GM19328 (cell line): ENCODE results near the gene SHISA9.

ENCODE experiments used
- ATAC-seq: cut with Tn5 transposase; IDR thresholded peaks from one replicate; pipeline ENCODE4 v1.9.1; 2021; ENCODE audit warnings: mild to moderate bottlenecking, moderate library complexity; ENCODE audit not compliant: unreplicated experiment

SHISA9 gene

DNA sequence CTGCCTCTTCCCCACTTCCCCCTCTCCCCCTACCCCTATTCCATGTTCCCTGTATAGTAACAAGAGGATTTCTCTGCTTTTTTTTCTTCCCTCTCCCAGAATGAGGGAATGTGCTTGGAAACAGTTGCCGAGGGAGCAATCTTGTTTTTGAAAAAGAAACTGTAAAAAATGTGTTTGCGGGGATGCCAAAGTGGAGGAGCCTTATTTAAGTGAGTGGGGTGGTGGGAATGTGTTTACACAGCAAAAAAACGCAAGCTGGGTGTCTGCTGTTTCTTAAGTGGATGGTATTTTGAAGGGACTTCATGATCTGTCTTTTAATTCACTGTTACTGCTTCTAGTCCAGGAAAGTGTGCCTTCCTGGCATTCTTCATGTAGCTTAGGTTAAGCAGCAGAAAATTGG lies 254.4 kb downstream of the SHISA9 start:
- no peak for ATAC-seq

DNA sequence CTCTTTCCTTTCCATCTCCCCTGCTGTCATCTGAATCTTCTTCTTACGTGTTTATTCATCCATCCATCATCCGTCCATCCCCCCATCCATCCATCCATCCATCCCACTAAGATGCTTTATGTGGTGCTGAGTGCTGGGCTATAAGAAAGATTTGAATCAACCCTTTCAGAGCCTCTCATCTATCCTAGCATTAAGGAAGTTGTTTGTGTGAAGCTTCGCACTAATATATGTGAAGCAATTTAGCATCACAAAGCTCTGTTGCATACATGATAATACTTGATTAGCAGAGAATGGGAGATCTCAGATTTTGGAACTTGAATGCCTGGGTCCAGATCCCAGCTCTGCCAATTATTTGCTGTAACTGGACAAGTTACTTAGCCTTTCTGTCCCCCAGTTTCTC lies 255.7 kb downstream of the SHISA9 start:
- no peak for ATAC-seq

DNA sequence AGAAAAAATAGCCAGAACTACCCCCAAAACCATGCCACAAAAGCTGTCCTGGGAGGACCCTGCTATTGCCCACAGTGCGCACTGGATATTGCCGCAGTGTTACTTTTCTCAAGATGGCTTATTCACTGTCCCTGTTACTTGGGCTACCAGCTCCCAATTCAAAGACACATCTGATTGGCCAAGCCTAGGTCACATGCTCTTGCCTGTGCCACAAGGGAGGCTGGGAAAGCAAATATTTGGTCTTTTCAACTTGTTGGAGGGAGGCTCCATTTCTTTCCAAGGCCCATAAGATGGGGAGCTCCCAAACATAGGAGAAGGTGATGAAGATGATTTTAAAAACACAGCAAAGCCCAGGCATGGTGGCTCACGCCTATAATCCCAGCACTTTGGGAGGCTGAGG lies 257.0 kb downstream of the SHISA9 start:
- ATAC-seq = no peak

DNA sequence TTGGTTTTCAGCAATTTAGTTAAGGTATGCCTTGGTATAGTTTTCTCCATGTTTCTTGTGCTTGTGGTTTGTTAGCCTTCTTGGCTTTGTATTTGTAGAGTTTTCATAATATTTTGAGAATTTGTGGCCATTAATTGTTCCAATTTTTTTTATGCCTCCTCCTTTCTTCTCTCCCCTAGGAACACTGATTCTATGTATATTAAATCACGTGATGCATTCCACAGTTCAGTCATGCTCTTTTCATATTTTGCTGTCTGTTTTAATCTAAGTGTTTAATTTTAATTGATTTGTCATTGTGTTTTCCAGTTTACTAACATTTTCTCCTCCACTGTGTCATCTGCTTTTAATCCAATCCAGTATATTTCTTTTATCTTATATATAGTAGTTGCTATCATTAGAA lies 263.6 kb downstream of the SHISA9 start:
- ATAC-seq = no peak

DNA sequence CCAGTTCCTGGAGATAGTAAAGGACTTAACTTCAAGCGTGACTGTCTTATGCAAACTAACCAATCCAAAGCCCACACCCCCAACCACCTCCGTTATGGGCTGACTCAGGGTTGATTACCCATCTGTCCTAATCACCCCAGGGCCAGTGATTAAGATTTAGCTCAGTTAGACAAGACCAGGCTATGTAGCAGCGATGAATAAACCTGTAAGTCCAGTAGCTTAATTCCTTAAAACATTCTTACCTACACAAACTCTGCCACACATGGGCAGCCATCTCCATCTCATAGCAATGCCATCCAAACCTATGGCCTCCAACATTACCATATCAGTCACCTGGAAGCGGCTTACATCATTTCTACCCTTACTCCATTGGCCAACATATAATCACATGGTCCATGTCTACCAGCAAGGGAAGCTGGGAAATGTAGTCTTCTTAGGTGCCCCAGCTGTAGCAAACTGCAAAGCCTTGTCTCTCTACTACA lies 266.7 kb downstream of the SHISA9 start:
- no peak for ATAC-seq

DNA sequence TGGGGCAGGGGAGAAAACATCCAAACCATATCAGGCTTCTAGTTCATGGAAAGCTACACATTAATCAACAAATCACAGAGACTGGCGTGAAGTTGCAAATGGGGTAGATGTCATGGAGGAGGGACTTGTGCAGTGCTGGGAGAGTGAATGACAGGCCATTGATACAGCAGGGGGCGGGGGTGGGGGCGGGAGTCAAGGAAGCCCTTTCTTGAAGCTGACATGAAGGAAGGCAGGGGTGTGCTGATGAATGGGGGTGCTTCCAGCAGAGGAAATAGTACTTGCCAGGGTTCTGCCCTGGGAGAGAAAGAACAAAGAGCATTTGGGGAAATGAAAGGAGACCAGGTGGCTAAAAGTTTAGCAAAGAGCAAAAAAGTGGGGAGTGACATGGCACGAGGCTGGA lies 269.9 kb downstream of the SHISA9 start:
- no peak for ATAC-seq

DNA sequence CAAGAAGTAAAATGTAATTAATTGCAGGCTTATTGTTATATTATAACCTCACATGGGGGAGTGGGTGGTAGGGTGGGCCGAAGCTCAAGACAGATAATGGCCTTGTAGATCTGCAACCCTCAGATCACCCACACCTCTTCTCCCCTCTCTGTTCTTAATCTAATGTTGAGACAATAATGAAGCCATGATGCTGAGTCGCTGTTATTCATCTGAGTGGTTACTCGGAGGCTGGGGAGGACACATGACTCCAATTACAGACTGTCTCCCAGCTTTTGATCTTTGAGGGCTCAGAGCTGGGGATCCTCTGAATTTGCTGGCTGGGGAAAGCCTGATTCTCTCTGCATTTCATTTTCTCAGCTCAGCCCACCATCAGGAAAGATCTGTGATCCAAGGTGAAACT lies 275.3 kb downstream of the SHISA9 start:
- no peak for ATAC-seq

DNA sequence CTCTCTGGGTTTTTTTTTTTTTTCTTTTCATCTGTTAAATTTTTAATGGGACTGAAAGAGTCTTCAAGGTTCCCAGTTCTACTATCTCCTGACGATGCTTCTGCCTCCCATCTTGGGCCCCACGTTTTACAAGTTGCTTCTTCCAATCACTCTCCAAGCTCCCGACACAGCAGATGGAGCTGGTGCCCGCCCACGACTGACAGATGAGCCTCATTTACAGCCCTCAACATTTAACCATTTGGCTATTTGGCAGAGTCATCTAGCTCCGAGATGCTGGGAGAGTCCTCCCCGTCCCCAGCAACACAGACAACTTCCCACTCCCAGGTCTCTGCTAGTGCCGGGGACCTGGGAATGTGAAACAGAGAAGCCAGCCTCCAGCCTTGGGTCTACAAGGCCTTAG lies 276.9 kb downstream of the SHISA9 start:
- no peak for ATAC-seq

DNA sequence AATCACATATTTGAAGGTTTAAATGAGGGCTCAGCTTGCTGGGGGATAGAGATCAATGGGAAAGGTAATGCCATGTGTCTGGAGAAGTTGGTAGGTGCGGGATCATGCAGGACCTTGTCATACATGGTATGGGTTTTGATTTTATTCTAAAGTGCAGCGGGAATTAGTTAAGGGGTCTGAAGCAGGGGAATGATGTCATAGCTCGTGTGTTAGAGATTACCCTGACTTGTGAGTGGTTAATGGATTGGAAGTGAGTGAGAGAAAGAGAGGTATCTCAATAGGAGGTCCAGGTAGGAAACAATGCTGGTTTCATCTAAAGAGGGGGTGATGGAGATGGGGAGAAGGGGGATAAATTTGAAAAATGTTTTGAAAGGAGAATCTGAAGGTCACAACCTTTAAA lies 280.0 kb downstream of the SHISA9 start:
- no peak for ATAC-seq

DNA sequence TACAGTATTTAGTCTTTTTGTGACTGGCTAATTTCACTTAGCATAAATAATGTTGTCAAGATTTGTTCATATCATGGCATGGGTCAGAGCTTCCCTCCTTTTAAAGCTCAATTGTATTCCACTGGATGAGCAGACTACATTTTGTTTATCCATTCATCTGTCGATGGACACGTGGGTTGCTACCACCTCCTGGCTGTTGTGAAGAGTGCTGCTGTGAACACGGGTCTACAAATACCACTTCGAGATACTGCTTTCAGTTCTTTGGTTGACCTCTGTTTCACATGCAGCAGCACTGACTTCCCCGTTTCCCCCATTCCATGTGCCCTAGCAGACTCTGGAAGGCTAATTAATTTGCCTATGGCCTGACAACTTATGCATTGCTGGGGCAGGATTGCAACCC lies 285.4 kb downstream of the SHISA9 start:
- no peak for ATAC-seq

DNA sequence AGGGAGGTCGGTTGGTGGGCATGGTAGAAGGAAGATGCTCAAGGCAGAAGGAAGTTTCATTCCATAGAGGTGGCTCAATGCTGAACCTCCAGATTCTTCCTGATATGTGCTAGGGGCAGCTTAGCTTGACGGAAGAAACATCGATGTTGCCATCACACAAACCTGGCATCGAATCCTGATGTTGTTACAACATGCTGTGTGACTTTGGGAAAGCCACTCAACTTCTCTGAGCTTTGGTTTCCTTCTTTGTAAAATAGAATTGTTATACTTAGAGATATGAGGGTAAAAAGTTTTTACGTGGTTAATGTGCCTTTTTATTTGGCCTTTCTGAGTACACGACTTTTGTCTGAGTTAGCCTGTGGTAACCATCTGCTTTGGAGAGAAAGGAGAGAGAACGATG lies 287.9 kb downstream of the SHISA9 start:
- ATAC-seq = no peak

DNA sequence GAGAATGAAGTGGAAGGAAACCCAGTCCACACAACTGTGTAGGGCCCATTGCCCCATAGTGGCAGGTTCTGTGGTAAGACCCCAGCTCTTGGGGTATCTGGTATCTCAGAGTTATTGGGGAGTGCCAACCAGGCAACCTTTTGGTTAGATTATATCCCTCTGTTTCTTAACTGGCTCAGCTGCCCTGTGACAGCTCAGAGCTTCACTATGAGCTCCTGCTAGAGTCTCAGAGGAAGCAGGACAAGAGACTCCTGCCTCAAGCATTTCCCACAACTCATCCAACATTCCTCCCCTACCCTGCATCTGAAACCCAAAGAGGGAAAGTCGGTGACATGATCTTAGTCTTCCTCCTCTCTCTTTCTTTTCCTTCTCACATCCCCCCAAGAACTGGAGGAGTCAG lies 292.3 kb downstream of the SHISA9 start:
- no peak for ATAC-seq

DNA sequence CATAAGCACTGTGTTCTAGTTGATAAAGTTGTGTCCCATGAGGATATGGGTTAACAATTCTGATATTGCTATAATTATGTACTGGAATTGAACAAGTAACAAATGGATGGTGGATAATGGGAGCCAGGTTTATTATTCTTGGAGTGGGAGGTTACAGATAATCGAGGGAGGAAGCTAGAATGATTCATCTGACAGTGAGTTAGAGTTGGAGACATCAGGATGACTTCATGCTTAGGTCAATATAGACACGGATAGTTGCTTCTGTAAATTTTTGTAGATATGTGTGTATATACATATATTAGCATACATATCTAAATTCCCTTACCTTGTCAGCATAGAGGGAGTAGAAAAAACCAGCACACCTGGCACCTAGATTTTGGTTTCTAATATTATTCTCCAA lies 293.4 kb downstream of the SHISA9 start:
- no peak for ATAC-seq

DNA sequence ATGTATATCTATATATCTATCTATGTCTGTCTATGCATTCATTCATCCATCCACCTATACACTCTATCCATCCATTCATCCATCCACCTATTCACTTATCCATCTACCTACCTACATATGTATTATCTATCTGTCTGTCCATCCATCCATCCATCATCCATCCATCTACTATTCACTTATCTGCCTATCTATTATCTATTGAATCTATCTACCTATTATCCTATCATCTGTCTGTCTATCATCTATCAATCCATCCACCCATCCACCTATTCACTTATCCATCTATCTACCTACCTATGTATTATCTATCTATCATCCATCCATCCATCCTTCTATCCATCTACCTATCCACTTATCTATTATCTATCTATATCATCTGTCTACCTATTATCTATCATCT lies 302.3 kb downstream of the SHISA9 start:
- ATAC-seq = no peak

DNA sequence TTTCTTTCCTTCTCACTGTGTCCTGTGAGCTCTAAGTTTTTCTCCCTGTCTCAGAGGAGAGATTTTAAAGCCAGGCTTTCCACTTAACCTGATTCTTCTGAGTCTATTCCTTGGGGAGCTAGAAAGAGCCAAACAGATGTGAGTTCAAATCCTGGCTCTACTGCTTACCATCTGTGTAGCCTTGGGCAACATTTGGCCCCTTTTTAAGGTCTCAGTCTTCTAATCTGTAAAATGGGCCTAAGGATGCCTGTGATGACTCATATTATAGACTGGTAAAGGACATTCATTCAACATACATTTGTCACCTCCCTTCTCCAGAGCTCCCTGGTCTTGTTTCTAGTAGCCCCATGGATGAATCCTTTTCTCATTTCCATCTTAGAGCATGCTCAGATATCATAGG lies 304.0 kb downstream of the SHISA9 start:
- no peak for ATAC-seq

DNA sequence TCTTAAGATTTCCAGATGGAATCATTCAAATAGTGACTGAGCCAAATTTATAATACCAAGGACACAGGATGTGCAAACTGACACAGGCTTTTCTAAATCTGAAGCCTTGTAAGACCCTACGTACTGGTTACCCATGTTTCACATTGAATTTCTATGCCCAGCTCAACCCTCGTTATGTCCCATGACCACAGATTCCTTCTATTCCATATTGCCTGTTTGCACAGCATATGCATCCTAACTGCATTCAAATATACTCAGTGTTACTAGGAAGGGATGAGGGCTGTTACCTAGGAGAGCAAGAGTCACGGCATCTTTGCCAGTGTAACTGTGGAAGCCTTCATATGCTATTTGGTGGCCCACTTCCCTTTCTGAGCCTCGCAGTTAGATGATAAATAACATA lies 305.2 kb downstream of the SHISA9 start:
- no peak for ATAC-seq

DNA sequence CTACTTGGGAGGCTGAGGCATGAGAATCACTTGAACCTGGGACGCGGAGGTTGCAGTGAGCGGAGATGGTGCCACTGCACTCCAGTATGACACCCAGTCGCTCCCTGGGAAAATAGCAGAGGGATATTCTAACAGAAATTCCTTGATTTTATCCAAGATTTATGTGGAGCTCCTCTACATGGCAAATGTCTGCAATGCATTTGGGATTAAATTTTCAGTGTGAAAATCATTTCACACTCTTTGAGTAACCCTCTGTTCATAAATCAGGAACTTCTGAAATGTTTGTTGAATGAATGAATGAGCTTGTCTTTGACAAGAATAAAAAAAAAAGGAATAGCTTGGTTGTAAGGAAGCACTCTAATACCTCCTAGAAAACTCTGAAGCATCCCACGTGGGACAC lies 305.8 kb downstream of the SHISA9 start:
- no peak for ATAC-seq

DNA sequence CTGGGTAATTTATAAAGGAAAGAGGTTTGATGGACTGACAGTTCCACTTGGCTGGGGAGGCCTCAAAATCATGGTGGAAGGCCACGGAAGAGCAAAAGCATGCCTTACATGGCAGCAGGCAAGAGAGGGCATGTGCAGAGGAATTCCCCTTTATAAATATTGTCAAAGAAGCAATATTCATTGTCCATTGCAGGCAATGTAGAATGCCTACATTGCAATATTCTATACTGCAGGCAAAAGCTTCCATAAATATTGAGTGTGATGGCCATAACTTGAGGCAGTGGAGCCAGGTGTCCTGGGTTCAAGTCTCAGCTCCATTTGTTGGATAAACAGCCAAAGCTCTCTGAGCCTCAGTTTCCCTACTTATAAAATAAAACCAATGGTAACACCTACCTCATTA lies 322.3 kb downstream of the SHISA9 start:
- ATAC-seq = no peak

DNA sequence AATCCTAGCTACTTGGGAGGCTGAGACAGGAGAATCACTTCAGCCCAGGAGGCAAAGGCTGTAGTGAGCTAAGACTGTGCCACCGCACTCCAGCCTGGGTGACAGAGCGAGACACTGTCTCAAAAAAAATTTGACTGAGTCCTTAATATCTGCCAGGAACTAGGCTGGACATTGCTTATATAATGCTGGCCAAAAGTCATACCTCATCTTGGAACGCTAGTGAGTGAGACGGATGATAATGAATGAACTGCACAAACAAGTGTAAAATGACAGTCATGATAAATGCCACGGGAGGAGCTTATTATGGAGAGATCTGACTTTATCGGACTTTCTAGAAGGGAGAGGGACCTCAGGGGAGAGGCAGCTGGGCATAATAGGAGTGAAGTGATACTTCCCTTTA lies 327.6 kb downstream of the SHISA9 start:
- no peak for ATAC-seq

DNA sequence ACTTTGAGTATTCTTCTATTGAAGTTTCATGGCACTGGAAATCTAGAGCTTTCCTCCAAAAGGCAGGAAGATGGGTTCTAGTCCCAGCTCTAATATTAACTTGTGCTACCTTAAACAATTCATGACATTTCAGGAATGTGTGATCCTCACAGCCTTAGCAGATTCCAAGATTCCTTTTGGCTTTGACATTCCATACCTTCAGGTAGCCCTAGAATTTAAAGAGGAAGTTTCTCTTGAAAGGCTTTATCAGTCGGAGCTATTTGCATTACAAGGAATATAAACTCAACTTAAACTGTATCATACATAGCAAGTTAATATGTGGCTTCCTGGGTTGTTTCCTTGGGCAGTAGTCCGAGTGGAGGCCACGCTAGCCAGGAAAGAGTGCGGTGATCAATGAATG lies 330.0 kb downstream of the SHISA9 start:
- no peak for ATAC-seq

DNA sequence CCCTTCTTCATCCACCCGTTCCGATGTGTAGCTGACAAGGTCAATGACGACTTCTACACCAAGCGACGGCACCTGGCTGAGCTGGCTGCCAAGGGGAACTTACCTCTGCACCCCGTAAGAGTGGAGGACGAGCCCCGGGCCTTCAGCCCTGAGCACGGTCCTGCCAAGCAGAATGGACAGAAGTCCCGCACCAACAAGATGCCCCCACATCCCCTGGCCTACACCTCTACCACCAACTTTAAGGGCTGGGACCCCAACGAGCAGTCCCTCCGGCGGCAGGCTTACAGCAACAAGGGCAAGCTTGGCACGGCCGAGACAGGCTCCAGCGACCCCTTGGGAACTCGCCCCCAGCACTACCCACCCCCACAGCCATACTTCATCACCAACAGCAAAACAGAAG lies 333.6 kb downstream of the SHISA9 start:
- ATAC-seq = no peak

DNA sequence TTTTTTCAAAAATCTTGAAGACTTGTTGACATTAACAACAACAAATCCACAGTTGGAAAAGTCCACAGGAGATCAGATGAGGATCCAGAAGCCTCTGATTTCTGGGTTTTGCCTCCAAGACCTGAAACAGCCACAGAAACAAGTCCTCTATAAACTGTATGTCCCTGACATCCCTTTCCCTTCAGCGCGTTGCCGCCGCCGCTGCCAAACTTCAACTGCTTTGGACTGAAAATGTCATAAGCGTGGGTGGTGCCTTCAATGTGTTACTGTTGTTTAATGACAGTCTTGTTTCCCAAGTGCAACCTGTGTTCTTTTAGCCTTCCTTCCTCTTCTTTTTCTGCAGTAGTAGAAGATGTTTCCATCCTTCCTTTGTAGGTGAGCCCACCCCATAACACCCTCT lies 334.9 kb downstream of the SHISA9 start:
- no peak for ATAC-seq

DNA sequence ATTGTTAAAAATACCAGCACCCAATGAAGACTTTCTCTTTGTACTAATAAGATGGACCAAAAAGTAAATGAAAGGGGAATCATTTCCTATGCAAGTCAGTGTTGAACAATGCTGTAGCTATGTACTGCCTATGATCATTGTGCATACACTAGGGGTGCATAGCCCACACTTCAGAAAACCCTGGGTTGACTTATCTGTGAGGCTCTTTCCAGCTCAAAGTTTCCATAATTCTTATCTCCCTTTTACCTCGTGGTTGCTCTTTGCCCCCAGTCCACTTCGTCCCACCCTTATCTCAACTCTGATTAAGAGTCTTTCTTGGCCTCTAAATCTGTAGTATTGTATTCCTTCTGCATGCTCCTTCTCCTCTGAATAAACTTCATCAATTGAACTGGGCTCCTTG lies 336.8 kb downstream of the SHISA9 start:
- ATAC-seq = no peak

DNA sequence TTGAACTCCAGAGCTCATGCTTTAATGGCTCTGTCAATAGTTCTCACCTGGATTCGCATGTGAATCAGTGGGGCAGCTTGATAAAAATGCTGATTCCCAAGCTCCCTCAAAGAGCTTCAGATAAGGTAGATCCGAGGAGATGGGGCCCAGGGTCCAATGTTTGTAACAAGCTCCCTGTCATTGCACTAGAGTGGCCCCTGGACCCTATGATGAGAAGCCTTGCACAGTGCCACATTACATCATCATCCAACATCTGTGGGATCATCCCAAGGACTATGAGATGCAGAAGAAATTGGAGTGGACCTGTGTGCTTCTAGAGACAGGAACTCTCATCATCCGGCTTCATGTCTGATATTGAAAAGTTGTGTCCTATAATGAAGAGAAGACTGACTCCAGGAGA lies 340.8 kb downstream of the SHISA9 start:
- ATAC-seq = no peak
